Mesenchymal stem cell (in vitro differentiated cells and primary cell): ENCODE results near the gene RGS1.

ENCODE experiments used
- DNase-seq: peaks from one replicate; pipeline ENCODE4 v3.0.0-alpha.2; 2013
- H2AFZ ChIP-seq: one replicate; pipeline ENCODE4 v1.6.1; 2013; ENCODE audit warnings: low read depth, mild to moderate bottlenecking, control low read depth, inconsistent platforms, low read length, moderate library complexity
- H2AK5ac ChIP-seq: 2 replicates; pipeline ENCODE4 v1.6.1; 2013; ENCODE audit warnings: low read length, moderate library complexity, mild to moderate bottlenecking, inconsistent platforms; ENCODE audit not compliant: severe bottlenecking
- H2BK120ac ChIP-seq: one replicate; pipeline ENCODE4 v1.6.1; 2013; ENCODE audit warnings: low read depth, mild to moderate bottlenecking, inconsistent platforms, low read length, moderate library complexity
- H2BK12ac ChIP-seq, 2 experiments: one replicate each; pipeline ENCODE4 v1.6.1; 2013; ENCODE audit warnings: inconsistent platforms in 2 of 2, low read length in 2 of 2, mild to moderate bottlenecking in 2 of 2, moderate library complexity in 2 of 2, control low read depth in 1 of 2
- H2BK15ac ChIP-seq: one replicate; pipeline ENCODE4 v1.6.1; 2013; ENCODE audit warnings: mild to moderate bottlenecking, low read depth, inconsistent platforms; ENCODE audit not compliant: poor library complexity, severe bottlenecking
- H2BK5ac ChIP-seq: 2 replicates; pipeline ENCODE4 v1.6.1; 2013; ENCODE audit warnings: low read depth, mild to moderate bottlenecking, low read length, control low read depth, inconsistent platforms; ENCODE audit not compliant: poor library complexity, severe bottlenecking
- H3K14ac ChIP-seq, 2 experiments: one replicate each; pipeline ENCODE4 v1.6.1; 2013; ENCODE audit warnings: inconsistent platforms in 2 of 2, low read length in 2 of 2, control low read depth in 1 of 2, mild to moderate bottlenecking in 1 of 2, moderate library complexity in 1 of 2
- H3K18ac ChIP-seq, 2 experiments: one replicate each; pipeline ENCODE4 v1.6.1; 2013; ENCODE audit warnings: inconsistent platforms in 2 of 2, low read length in 2 of 2, control low read depth in 1 of 2, low read depth in 1 of 2, mild to moderate bottlenecking in 1 of 2
- H3K23ac ChIP-seq, 2 experiments: one replicate each; pipeline ENCODE4 v1.6.1; 2013; ENCODE audit warnings: inconsistent platforms in 2 of 2, low read length in 2 of 2, mild to moderate bottlenecking in 2 of 2, moderate library complexity in 2 of 2, control low read depth in 1 of 2
- H3K27ac ChIP-seq: 2 replicates; pipeline ENCODE4 v1.5.1; 2013; ENCODE audit warnings: mild to moderate bottlenecking, moderate library complexity, low read length, control low read depth, inconsistent platforms; ENCODE audit not compliant: poor library complexity, severe bottlenecking
- H3K27me3 ChIP-seq, 2 experiments: 2 replicates each; pipeline versions ENCODE4 v1.6.1 to v1.7.0; 2013; ENCODE audit warnings: low read length in 2 of 2, mild to moderate bottlenecking in 2 of 2, moderate library complexity in 2 of 2, control low read depth in 1 of 2, inconsistent platforms in 1 of 2; ENCODE audit not compliant: control insufficient read depth in 1 of 2, insufficient read depth in 1 of 2
- H3K36me3 ChIP-seq, 2 experiments: 2 replicates each; pipeline versions ENCODE4 v1.6.1 to v1.7.0; 2013; ENCODE audit warnings: low read length in 2 of 2, control low read depth in 1 of 2, inconsistent platforms in 1 of 2, low read depth in 1 of 2, mild to moderate bottlenecking in 1 of 2; ENCODE audit not compliant: insufficient read depth in 2 of 2, control insufficient read depth in 1 of 2
- H3K4ac ChIP-seq, 2 experiments: one replicate each; pipeline ENCODE4 v1.6.1; 2013; ENCODE audit warnings: inconsistent platforms in 2 of 2, low read length in 2 of 2, mild to moderate bottlenecking in 2 of 2, moderate library complexity in 2 of 2, control low read depth in 1 of 2, low read depth in 1 of 2
- H3K4me1 ChIP-seq: 2 replicates; pipeline ENCODE4 v1.6.1; 2013; ENCODE audit warnings: low read depth, low read length, control low read depth; ENCODE audit not compliant: control insufficient read depth, insufficient read depth
- H3K4me2 ChIP-seq: 2 replicates; pipeline ENCODE4 v1.6.1; 2013; ENCODE audit warnings: low read length, mild to moderate bottlenecking, inconsistent platforms; ENCODE audit not compliant: poor library complexity, severe bottlenecking
- H3K4me3 ChIP-seq, 2 experiments: 2 replicates each; pipeline versions ENCODE4 v1.5.1 to v1.7.0; 2013; ENCODE audit warnings: low read length in 2 of 2, mild to moderate bottlenecking in 2 of 2, control low read depth in 1 of 2, low read depth in 1 of 2; ENCODE audit not compliant: insufficient read depth in 1 of 2
- H3K79me1 ChIP-seq: replicated peaks from 2 replicates; pipeline ENCODE4 v1.6.1; 2013; ENCODE audit warnings: mild to moderate bottlenecking, control low read depth, low read length, inconsistent platforms; ENCODE audit not compliant: poor library complexity, severe bottlenecking
- H3K9ac ChIP-seq: 2 replicates; pipeline ENCODE4 v1.7.0; 2013; ENCODE audit warnings: mild to moderate bottlenecking, low read length, moderate library complexity
- H3K9me3 ChIP-seq: 2 replicates; pipeline ENCODE4 v1.7.0; 2013; ENCODE audit warnings: mild to moderate bottlenecking, low read length; ENCODE audit not compliant: control insufficient read depth
- H4K8ac ChIP-seq: one replicate; pipeline ENCODE4 v1.6.1; 2013; ENCODE audit warnings: inconsistent platforms, mild to moderate bottlenecking, low read length, moderate library complexity
- H4K91ac ChIP-seq: one replicate; pipeline ENCODE4 v1.6.1; 2013; ENCODE audit warnings: mild to moderate bottlenecking, low read length, inconsistent platforms
- WGBS: methylation state at CpG from one replicate; pipeline ENCODE4 v1.1.7; 2013; ENCODE audit warnings: mixed read lengths; 5-methylcytosine and 5-hydroxymethylcytosine counted together

The RGS1 gene

DNA sequence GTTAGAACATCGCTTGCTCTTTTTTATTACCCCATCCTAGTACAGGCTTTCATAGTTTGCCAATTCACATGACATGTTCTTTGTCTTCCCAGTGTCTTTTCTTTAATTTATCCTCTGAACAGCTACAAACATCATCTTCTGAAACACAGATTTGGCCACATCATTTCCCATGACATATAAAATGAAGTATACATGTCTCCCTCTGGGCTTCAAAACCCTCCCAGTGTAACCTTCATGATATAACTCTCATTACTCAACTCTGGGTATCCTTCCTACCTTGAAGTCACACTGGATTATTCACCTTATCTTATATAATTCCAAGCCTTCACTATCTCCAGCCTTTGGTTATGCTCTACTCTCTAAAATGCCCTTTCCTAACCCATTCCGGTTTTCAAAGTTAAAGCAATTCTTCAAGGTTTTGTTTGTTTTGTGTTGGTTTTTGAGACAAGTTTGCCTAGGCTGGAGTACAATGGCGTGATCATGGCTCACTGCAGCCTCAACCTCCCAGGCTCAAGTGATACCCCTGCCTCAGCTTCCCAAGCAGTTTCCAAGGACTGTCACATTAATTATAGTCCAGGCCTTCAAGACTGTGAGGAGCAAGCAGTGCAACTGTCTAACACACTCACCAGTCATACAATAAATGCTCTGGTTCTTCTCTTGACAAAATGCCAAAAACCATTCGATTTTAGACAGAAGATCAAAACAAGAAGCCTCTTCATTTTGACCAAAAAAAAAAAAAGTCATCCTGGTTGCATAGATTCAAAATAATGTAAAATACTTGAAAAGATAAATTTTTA lies 5.8 kb downstream of the RGS1 start:
- no peak overlapping the region for H3K23ac ChIP-seq
- no peaks in the 10 kb centered on the region for H3K36me3 ChIP-seq
- H4K91ac ChIP-seq: no peak overlapping the region
- H2BK15ac ChIP-seq: no peak overlapping the region
- 69% methylated on average over 3 of the region's 4 CpGs for WGBS
- no peak overlapping the region for H2BK12ac ChIP-seq
- no peak overlapping the region for H3K9ac ChIP-seq
- no peak overlapping the region for H3K4me2 ChIP-seq
- H2BK5ac ChIP-seq: no peak overlapping the region
- no peaks in the 10 kb centered on the region for H3K9me3 ChIP-seq
- no peak overlapping the region for H3K4ac ChIP-seq
- H3K4me1 ChIP-seq: no peaks in the 10 kb centered on the region
- no peaks in the 10 kb centered on the region for H3K27me3 ChIP-seq
- no peak overlapping the region for H4K8ac ChIP-seq
- no peaks in the 10 kb centered on the region for H3K79me1 ChIP-seq
- DNase-seq: peak; percentile 70
- H3K4me3 ChIP-seq: no peak overlapping the region
- H2AFZ ChIP-seq: no peak overlapping the region
- no peak overlapping the region for H3K18ac ChIP-seq
- no peak overlapping the region for H2AK5ac ChIP-seq
- no peak overlapping the region for H2BK120ac ChIP-seq
- H3K27ac ChIP-seq: no peak overlapping the region
- H3K14ac ChIP-seq: no peak overlapping the region

DNA sequence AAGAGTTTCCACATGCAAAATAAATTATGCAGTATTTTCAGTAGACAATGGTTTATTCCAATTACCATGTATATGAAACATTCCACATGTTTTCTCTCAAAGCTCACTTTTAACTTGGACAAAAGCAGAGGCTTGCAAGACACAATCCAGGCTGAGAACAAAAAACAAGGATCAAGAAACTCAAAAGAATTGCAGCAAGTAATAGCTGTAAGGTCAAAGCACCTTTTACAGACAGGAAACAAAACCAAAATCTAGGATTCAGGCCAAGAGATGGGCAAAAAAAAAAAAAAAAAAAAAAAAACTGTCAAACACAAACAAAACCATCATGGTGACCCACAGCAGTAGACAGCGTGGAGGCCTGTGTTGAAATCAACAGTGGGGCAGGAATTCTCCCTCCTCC lies 9.3 kb downstream of the RGS1 start:
- H3K4ac ChIP-seq: no peak overlapping the region
- H3K4me3 ChIP-seq: no peak overlapping the region
- no peaks in the 10 kb centered on the region for H3K36me3 ChIP-seq
- H2AK5ac ChIP-seq: no peak overlapping the region
- no peak overlapping the region for H4K91ac ChIP-seq
- no peak overlapping the region for H3K27ac ChIP-seq
- H2AFZ ChIP-seq: no peak overlapping the region
- H3K23ac ChIP-seq: no peak overlapping the region
- peak; percentile 34 for DNase-seq
- no peak overlapping the region for H3K9ac ChIP-seq
- no peak overlapping the region for H3K4me2 ChIP-seq
- WGBS: 90% methylated on average over 1 of the region's 1 CpG
- H2BK5ac ChIP-seq: no peak overlapping the region
- no peak overlapping the region for H2BK12ac ChIP-seq
- H3K4me1 ChIP-seq: no peaks in the 10 kb centered on the region
- H3K9me3 ChIP-seq: no peaks in the 10 kb centered on the region
- H2BK120ac ChIP-seq: no peak overlapping the region
- H4K8ac ChIP-seq: no peak overlapping the region
- no peak overlapping the region for H3K14ac ChIP-seq
- H3K18ac ChIP-seq: no peak overlapping the region
- H3K27me3 ChIP-seq: no peaks in the 10 kb centered on the region
- no peak overlapping the region for H2BK15ac ChIP-seq
- no peaks in the 10 kb centered on the region for H3K79me1 ChIP-seq

- no peak overlapping the region for H3K14ac ChIP-seq
These were observed 12.1 kb downstream of the RGS1 start for GRCh38 chr1:192587386-192588266.

GRCh38 chr1:192588546-192588945 lies 13.0 kb downstream of the RGS1 start:
- no peak overlapping the region for H4K91ac ChIP-seq
- no peaks in the 10 kb centered on the region for H3K27me3 ChIP-seq
- no peak overlapping the region for H3K18ac ChIP-seq
- no peaks in the 10 kb centered on the region for H3K36me3 ChIP-seq
- H2BK5ac ChIP-seq: no peak overlapping the region
- H4K8ac ChIP-seq: no peak overlapping the region
- H2BK12ac ChIP-seq: no peak overlapping the region
- peak; percentile 76 for DNase-seq
- no CpG with 5 or more reads among the region's 1 CpG for WGBS
- H2AFZ ChIP-seq: no peak overlapping the region
- H3K4me2 ChIP-seq: no peak overlapping the region
- H3K9me3 ChIP-seq: no peaks in the 10 kb centered on the region
- H3K9ac ChIP-seq: no peak overlapping the region
- no peak overlapping the region for H2AK5ac ChIP-seq
- H3K23ac ChIP-seq: no peak overlapping the region
- H3K79me1 ChIP-seq: no peaks in the 10 kb centered on the region
- no peak overlapping the region for H3K4me3 ChIP-seq
- no peak overlapping the region for H3K27ac ChIP-seq
- no peak overlapping the region for H3K14ac ChIP-seq
- no peak overlapping the region for H2BK120ac ChIP-seq
- H2BK15ac ChIP-seq: no peak overlapping the region
- no peaks in the 10 kb centered on the region for H3K4me1 ChIP-seq
- no peak overlapping the region for H3K4ac ChIP-seq

More at GRCh38 chr1:192587386-192588266, 12.1 kb downstream of the RGS1 start:
- Histone ChIP-seq H4K8ac (no peak overlapping the region), H3K27me3 (no peaks in the 10 kb centered on the region), H2BK15ac (no peak overlapping the region), H3K9me3 (no peaks in the 10 kb centered on the region), H4K91ac (no peak overlapping the region), H3K27ac (no peak overlapping the region), H3K36me3 (no peaks in the 10 kb centered on the region), H2AK5ac (no peak overlapping the region), H2BK12ac (peak overlapping the region in 1 of 2 experiments; percentile 42), H3K4me3 (no peak overlapping the region), H3K79me1 (no peaks in the 10 kb centered on the region), H3K4me2 (no peak overlapping the region), H3K9ac (no peak overlapping the region), H2BK5ac (no peak overlapping the region), H2BK120ac (no peak overlapping the region), H3K4ac (no peak overlapping the region), H2AFZ (no peak overlapping the region), H3K18ac (no peak overlapping the region), H3K4me1 (no peaks in the 10 kb centered on the region), H3K23ac (no peak overlapping the region)
- DNase-seq: no peak
- WGBS: 100% methylated on average over 1 of the region's 5 CpGs
